ENCODE measurements around the gene TUT4. TPM values are rescaled to one million over a fixed set of nuclear protein-coding genes. Genes with fewer than 3 reads are reported as not detected.
A peak's percentile ranks its signal among the peaks of the same experiment; 100 is the strongest.

Gene TUT4, protein sequence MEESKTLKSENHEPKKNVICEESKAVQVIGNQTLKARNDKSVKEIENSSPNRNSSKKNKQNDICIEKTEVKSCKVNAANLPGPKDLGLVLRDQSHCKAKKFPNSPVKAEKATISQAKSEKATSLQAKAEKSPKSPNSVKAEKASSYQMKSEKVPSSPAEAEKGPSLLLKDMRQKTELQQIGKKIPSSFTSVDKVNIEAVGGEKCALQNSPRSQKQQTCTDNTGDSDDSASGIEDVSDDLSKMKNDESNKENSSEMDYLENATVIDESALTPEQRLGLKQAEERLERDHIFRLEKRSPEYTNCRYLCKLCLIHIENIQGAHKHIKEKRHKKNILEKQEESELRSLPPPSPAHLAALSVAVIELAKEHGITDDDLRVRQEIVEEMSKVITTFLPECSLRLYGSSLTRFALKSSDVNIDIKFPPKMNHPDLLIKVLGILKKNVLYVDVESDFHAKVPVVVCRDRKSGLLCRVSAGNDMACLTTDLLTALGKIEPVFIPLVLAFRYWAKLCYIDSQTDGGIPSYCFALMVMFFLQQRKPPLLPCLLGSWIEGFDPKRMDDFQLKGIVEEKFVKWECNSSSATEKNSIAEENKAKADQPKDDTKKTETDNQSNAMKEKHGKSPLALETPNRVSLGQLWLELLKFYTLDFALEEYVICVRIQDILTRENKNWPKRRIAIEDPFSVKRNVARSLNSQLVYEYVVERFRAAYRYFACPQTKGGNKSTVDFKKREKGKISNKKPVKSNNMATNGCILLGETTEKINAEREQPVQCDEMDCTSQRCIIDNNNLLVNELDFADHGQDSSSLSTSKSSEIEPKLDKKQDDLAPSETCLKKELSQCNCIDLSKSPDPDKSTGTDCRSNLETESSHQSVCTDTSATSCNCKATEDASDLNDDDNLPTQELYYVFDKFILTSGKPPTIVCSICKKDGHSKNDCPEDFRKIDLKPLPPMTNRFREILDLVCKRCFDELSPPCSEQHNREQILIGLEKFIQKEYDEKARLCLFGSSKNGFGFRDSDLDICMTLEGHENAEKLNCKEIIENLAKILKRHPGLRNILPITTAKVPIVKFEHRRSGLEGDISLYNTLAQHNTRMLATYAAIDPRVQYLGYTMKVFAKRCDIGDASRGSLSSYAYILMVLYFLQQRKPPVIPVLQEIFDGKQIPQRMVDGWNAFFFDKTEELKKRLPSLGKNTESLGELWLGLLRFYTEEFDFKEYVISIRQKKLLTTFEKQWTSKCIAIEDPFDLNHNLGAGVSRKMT (N-terminal part only)
- polyA plus RNA-seq (84.1 and 96.3 TPM in 2 replicates), polyA minus RNA-seq (182 and 223 TPM in 2 replicates)

GRCh38 chr1:52552505-52553361 is at the start of gene TUT4:
TUT4 (minus strand) TSS chr1:52553092; CDS start chr1:52526280, 26,812 bp downstream.
- Histone ChIP-seq H3K9me3 (ENCODE audit: low read length) (no peaks in the 10 kb centered on the region), H3K27me3 (ENCODE audit: insufficient read depth, low read depth, low read length) (no peaks in the 10 kb centered on the region), H3K27ac (ENCODE audit: low read length) (peak within 1 kb of the TSS; percentile 100), H2AFZ (ENCODE audit: low read depth, low read length) (peak within 1 kb of the TSS; percentile 57), H3K36me3 (ENCODE audit: insufficient read depth, low read length) (no peaks in the 10 kb centered on the region), H3K9me2 (ENCODE audit: insufficient read depth, low read length) (no peaks in the 10 kb centered on the region), H3K79me2 (replicated peaks; ENCODE audit: insufficient read depth, low read length) (peaks cover 57% of the 10 kb centered on the region), H4K20me1 (ENCODE audit: insufficient read depth) (peaks cover 6% of the 10 kb centered on the region), H3K9ac (ENCODE audit: low read length) (peak within 1 kb of the TSS; percentile 99), H3K4me2 (ENCODE audit: low read length) (peak within 1 kb of the TSS; percentile 90), H3K4me3 (ENCODE audit: low read length) (peak within 1 kb of the TSS; percentile 90), H3F3A (ENCODE audit: insufficient read depth, low read length, poor library complexity, severe bottlenecking) (no peaks in the 10 kb centered on the region)
- TF ChIP-seq MXI1 (conservative IDR thresholded peaks at IDR 0.05; ENCODE audit: poor library complexity, severe bottlenecking) (no peak), TAF1 (IDR thresholded peaks at IDR 0.05; ENCODE audit: low read depth) (peak; percentile 46), SMC3 (conservative IDR thresholded peaks at IDR 0.05; ENCODE audit: poor library complexity) (peak; percentile 54), RAD21 (conservative IDR thresholded peaks at IDR 0.05) (peak; percentile 55), POLR2AphosphoS5 (IDR thresholded peaks at IDR 0.05) (peak; percentile 93), EP300 (conservative IDR thresholded peaks at IDR 0.05; ENCODE audit: poor library complexity, severe bottlenecking) (peak; percentile 6), EZH2 (IDR thresholded peaks at IDR 0.05; ENCODE audit: borderline replicate concordance, insufficient read depth, low read length, poor library complexity, severe bottlenecking) (no peak), CTCF (IDR thresholded peaks at IDR 0.05; ENCODE audit: poor library complexity, severe bottlenecking) (peak; percentile 28)
- TF ChIP-seq, protein P1, sequence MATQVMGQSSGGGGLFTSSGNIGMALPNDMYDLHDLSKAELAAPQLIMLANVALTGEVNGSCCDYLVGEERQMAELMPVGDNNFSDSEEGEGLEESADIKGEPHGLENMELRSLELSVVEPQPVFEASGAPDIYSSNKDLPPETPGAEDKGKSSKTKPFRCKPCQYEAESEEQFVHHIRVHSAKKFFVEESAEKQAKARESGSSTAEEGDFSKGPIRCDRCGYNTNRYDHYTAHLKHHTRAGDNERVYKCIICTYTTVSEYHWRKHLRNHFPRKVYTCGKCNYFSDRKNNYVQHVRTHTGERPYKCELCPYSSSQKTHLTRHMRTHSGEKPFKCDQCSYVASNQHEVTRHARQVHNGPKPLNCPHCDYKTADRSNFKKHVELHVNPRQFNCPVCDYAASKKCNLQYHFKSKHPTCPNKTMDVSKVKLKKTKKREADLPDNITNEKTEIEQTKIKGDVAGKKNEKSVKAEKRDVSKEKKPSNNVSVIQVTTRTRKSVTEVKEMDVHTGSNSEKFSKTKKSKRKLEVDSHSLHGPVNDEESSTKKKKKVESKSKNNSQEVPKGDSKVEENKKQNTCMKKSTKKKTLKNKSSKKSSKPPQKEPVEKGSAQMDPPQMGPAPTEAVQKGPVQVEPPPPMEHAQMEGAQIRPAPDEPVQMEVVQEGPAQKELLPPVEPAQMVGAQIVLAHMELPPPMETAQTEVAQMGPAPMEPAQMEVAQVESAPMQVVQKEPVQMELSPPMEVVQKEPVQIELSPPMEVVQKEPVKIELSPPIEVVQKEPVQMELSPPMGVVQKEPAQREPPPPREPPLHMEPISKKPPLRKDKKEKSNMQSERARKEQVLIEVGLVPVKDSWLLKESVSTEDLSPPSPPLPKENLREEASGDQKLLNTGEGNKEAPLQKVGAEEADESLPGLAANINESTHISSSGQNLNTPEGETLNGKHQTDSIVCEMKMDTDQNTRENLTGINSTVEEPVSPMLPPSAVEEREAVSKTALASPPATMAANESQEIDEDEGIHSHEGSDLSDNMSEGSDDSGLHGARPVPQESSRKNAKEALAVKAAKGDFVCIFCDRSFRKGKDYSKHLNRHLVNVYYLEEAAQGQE (IDR thresholded peaks at IDR 0.05; ENCODE audit: borderline replicate concordance) = peak; percentile 96
